HCT116 (cell line): Measurements from ENCODE around the gene BOD1L1. TPM values are rescaled to one million over a fixed set of nuclear protein-coding genes. Genes with fewer than 3 reads are reported as not detected.

ENCODE experiments used
- ATAC-seq: fragments of 200-7000 bp; cut with Tn5 transposase; 2 replicates; pipeline ENCODE4 v1.9.1; 2020; ENCODE audit warnings: mild to moderate bottlenecking, moderate library complexity
- BruUV-seq: library from RNA; stranded (reverse); fragments of 400-500 nt; replicated peaks from 2 replicates; lab custom pipeline; 2021; lab: Mats Ljungman, UMichigan
- CTCF ChIA-PET: fragments of 300-600 bp; sonication (Branson Sonifier 250); formaldehyde crosslinking; loops from one replicate; lab custom pipeline; 2021; ENCODE audit warnings: antibody characterized with exemption; lab: Charles Lee
- POLR2A ChIA-PET: fragments of 300-600, 350-600 bp; sonication (Branson Sonifier 250); formaldehyde crosslinking; loops from one replicate; lab custom pipeline; 2021; ENCODE audit warnings: antibody characterized with exemption; lab: Charles Lee
- RAD21 ChIA-PET, 2 experiments: fragments of 300-600 bp; sonication (Branson Sonifier 250); formaldehyde crosslinking; loops; one replicate each; lab custom pipeline; 2023; ENCODE audit warnings: low total read pairs in 2 of 2; ENCODE audit not compliant: uncharacterized antibody in 2 of 2, unreplicated experiment in 2 of 2, low non-redundant PET in 1 of 2; lab: Charles Lee
- DNase-seq: peaks from one replicate; pipeline ENCODE4 v3.0.0-alpha.2; 2010; ENCODE audit warnings: low read depth, low spot score
- H2AFZ ChIP-seq: fragments of 200-600 bp; shearing (Covaris generic), sonication (generic); 2 replicates; pipeline ENCODE4 v1.6.1; 2017; ENCODE audit warnings: low read depth, mixed run types, mixed read lengths, antibody characterized with exemption, low read length; ENCODE audit not compliant: poor library complexity, severe bottlenecking
- H3K27ac ChIP-seq: 2 replicates; pipeline ENCODE4 v1.5.1; 2012; ENCODE audit warnings: low read depth, low read length
- H3K27me3 ChIP-seq: fragments of 200-600 bp; sonication (generic); 2 replicates; pipeline ENCODE4 v1.6.1; 2016; ENCODE audit warnings: mixed run types, low read length, mixed read lengths; ENCODE audit not compliant: insufficient read depth
- H3K36me3 ChIP-seq, 2 experiments: fragments of 200-500 bp in 1 of 2; fragments of 200-600 bp in 1 of 2; sonication (Bioruptor generic) in 1 of 2; sonication (generic) in 1 of 2; 2 replicates each; pipeline versions ENCODE4 v1.5.1 to v1.6.1; 2014 to 2016; ENCODE audit warnings: low read length in 2 of 2, inconsistent platforms in 1 of 2, mixed read lengths in 1 of 2, mixed run types in 1 of 2; ENCODE audit not compliant: insufficient read depth in 2 of 2, control insufficient read depth in 1 of 2
- H3K4me1 ChIP-seq, 2 experiments: fragments of 200-600 bp in 1 of 2; sonication (generic) in 1 of 2; 2 replicates each; pipeline versions ENCODE4 v1.5.1 to v1.6.1; 2012 to 2017; ENCODE audit warnings: low read length in 2 of 2, inconsistent platforms in 1 of 2, mild to moderate bottlenecking in 1 of 2, mixed read lengths in 1 of 2, mixed run types in 1 of 2, moderate library complexity in 1 of 2; ENCODE audit not compliant: insufficient read depth in 2 of 2, control insufficient read depth in 1 of 2
- H3K4me2 ChIP-seq: fragments of 200-600 bp; sonication (generic); 2 replicates; pipeline ENCODE4 v1.6.1; 2017; ENCODE audit warnings: mixed run types, low read length, mixed read lengths
- H3K4me3 ChIP-seq, 2 experiments: fragments of 200-600 bp in 1 of 2; sonication (generic) in 1 of 2; replicated peaks in 1 of 2; 2 replicates each; pipeline ENCODE4 v1.5.1; 2011 to 2016; ENCODE audit warnings: low read length in 2 of 2, control low read depth in 1 of 2, low read depth in 1 of 2, mild to moderate bottlenecking in 1 of 2, mixed read lengths in 1 of 2, mixed run types in 1 of 2
- H3K79me2 ChIP-seq: fragments of 200-600 bp; sonication (generic); 2 replicates; pipeline ENCODE4 v1.6.1; 2017; ENCODE audit warnings: mild to moderate bottlenecking, mixed run types, low read length, moderate library complexity, mixed read lengths; ENCODE audit not compliant: insufficient read depth
- H3K9ac ChIP-seq: fragments of 200-600 bp; sonication (generic); 2 replicates; pipeline ENCODE4 v1.6.1; 2016; ENCODE audit warnings: low read length, mixed read lengths
- H3K9me2 ChIP-seq: fragments of 200-600 bp; sonication (generic), shearing (Covaris generic); 2 replicates; pipeline ENCODE4 v1.6.1; 2017; ENCODE audit warnings: mixed run types, mild to moderate bottlenecking, moderate library complexity; ENCODE audit not compliant: insufficient read depth
- H3K9me3 ChIP-seq, 2 experiments: fragments of 200-500 bp in 1 of 2; fragments of 200-600 bp in 1 of 2; sonication (Bioruptor generic) in 1 of 2; sonication (generic) in 1 of 2; 2 replicates each; pipeline ENCODE4 v1.6.1; 2014 to 2017; ENCODE audit warnings: low read length in 2 of 2, mixed read lengths in 2 of 2, inconsistent platforms in 1 of 2, low read depth in 1 of 2, mild to moderate bottlenecking in 1 of 2, mixed run types in 1 of 2, moderate library complexity in 1 of 2; ENCODE audit not compliant: control insufficient read depth in 1 of 2, insufficient read depth in 1 of 2
- H4K20me1 ChIP-seq: fragments of 200-600 bp; sonication (generic), shearing (Covaris generic); 2 replicates; pipeline ENCODE4 v1.6.1; 2017; ENCODE audit warnings: mixed run types, mild to moderate bottlenecking, moderate library complexity; ENCODE audit not compliant: insufficient read depth
- EGR1 ChIP-seq: IDR thresholded peaks from 2 replicates; pipeline ENCODE4 v1.6.1; 2012; ENCODE audit warnings: low read depth
- ELF1 ChIP-seq: IDR thresholded peaks from 2 replicates; pipeline ENCODE4 v1.6.1; 2012; ENCODE audit warnings: low read depth, borderline replicate concordance
- EZH2 ChIP-seq: fragments of 200-600 bp; sonication (generic); IDR thresholded peaks from 2 replicates; pipeline ENCODE4 v1.6.1; 2017; ENCODE audit warnings: antibody characterized with exemption, mixed run types
- EZH2phosphoT487 ChIP-seq: fragments of 200-600 bp; IDR thresholded peaks from 2 replicates; pipeline ENCODE4 v1.6.1; 2018; ENCODE audit warnings: antibody characterized with exemption, borderline replicate concordance
- REST ChIP-seq: IDR thresholded peaks from 2 replicates; pipeline ENCODE4 v1.6.1; 2012; ENCODE audit warnings: low read depth
- SRF ChIP-seq: IDR thresholded peaks from 2 replicates; pipeline ENCODE4 v1.6.1; 2012; ENCODE audit warnings: low read depth
- TCF7L2 ChIP-seq: IDR thresholded peaks from 2 replicates; pipeline ENCODE4 v1.7.0; 2011; ENCODE audit warnings: borderline replicate concordance, inconsistent platforms; ENCODE audit not compliant: insufficient read depth, insufficient read length; ENCODE audit errors: extremely low read depth
- YY1 ChIP-seq: IDR thresholded peaks from 2 replicates; pipeline ENCODE4 v1.6.1; 2011; ENCODE audit warnings: low read length, low read depth, moderate library complexity, mild to moderate bottlenecking; ENCODE audit not compliant: insufficient replicate concordance; ENCODE audit errors: extremely low read depth
- ZFX ChIP-seq: fragments of 450-650 bp; IDR thresholded peaks from 2 replicates; pipeline ENCODE4 v1.6.1; 2017
- intact Hi-C: fragments of 100-400 bp; cut with micrococcal nuclease; formaldehyde crosslinking; loops from 2 replicates; pipeline ENCODE4 v1.10.0; 2022
- total RNA-seq: library from RNA; stranded (reverse); gene quantifications from one replicate; pipeline ENCODE4 v1.2.1, GENCODE V29; 2021; ENCODE audit not compliant: unreplicated experiment
- TF ChIP-seq, protein P1 (sequence below): IDR thresholded peaks from 2 replicates; pipeline ENCODE4 v1.6.1; 2011; ENCODE audit warnings: mild to moderate bottlenecking, low read length, moderate library complexity; ENCODE audit not compliant: insufficient replicate concordance; ENCODE audit errors: extremely low read depth

Gene BOD1L1
- total RNA-seq, 1 experiment from 2014 or later = 22.4 TPM

DNA sequence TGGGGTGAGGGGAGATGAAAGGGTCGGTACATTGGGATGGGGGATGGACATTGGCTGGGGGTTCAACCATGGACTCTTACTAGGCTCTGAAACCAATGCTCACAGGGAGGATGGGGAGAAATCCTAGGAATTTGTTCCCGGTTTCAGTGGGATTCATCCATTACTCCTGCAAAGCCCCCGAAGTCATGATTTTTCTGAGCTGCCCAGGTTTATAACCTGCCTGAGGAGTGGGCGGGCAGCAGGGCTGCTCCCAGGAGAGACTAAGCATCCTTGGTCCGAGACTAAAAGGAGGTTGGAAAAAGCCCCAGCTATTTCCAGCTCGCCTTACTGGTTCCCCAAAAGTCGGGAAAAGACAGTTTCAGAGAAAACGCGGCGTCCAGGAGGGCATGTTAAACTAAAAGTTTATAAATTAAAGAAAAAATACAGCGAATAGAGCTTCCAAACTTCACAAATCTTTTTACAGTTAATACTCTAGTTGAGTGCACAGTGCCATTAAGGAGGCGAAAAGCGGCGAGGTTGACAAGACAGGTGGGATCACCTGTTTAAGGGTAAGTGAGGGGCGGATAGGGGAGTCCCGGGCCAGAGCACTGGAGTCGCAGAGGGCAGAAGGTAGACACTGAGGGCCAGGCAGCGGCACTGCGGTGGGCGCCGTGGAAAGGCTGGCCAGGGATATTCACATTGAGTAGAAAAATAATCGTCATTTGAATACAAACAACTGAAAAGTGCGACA lies 86.9 kb downstream of the BOD1L1 start (continued):
- no peak for TF ChIP-seq ELF1
- TF ChIP-seq REST = no peak

- H3K4me3 ChIP-seq = no peak overlapping the region
- ChIA-PET RAD21 (no interaction called here), CTCF (no interaction called here), POLR2A (no interaction called here)
- intact Hi-C loops = loop anchor here (10.0 kb wide), 1 partner anchor 135 kb away; no protein-coding TSS in a partner anchor
- H2AFZ ChIP-seq = no peak overlapping the region
- no peaks in the 10 kb centered on the region for H3K9me3 ChIP-seq
- DNase-seq (no peak), ATAC-seq (no peak)
- H3K27ac ChIP-seq = no peak overlapping the region
- no peaks in the 10 kb centered on the region for H4K20me1 ChIP-seq
- no peak overlapping the region for H3K4me2 ChIP-seq
- no peaks in the 10 kb centered on the region for H3K36me3 ChIP-seq
- no peak overlapping the region for H3K9ac ChIP-seq
- H3K4me1 ChIP-seq = peaks cover 3 to 4% of the 10 kb centered on the region in 2 experiments; a peak in 2 of 4 replicates
- no peaks in the 10 kb centered on the region for H3K27me3 ChIP-seq
- TF ChIP-seq EZH2phosphoT487 (no peak), EZH2 (no peak), TCF7L2 (no peak), YY1 (no peak), ZFX (no peak), SRF (no peak), EGR1 (no peak)
- TF ChIP-seq, protein P1, sequence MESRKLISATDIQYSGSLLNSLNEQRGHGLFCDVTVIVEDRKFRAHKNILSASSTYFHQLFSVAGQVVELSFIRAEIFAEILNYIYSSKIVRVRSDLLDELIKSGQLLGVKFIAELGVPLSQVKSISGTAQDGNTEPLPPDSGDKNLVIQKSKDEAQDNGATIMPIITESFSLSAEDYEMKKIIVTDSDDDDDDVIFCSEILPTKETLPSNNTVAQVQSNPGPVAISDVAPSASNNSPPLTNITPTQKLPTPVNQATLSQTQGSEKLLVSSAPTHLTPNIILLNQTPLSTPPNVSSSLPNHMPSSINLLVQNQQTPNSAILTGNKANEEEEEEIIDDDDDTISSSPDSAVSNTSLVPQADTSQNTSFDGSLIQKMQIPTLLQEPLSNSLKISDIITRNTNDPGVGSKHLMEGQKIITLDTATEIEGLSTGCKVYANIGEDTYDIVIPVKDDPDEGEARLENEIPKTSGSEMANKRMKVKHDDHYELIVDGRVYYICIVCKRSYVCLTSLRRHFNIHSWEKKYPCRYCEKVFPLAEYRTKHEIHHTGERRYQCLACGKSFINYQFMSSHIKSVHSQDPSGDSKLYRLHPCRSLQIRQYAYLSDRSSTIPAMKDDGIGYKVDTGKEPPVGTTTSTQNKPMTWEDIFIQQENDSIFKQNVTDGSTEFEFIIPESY = no peak
- TF ChIP-seq, all 23 proteins: peak for 0
- Histone ChIP-seq H3K79me2 (no peaks in the 10 kb centered on the region), H3K9me2 (no peaks in the 10 kb centered on the region)
- no TSS peak for BruUV-seq
Observed at GRCh38 chr4:13539619-13540445, 87.7 kb downstream of the BOD1L1 start.
